ENCODE results near the gene FRYL.

GRCh38 chr4:48752246-48752645 lies 27.8 kb downstream of the FRYL start:
- TF ChIP-seq, protein P1, sequence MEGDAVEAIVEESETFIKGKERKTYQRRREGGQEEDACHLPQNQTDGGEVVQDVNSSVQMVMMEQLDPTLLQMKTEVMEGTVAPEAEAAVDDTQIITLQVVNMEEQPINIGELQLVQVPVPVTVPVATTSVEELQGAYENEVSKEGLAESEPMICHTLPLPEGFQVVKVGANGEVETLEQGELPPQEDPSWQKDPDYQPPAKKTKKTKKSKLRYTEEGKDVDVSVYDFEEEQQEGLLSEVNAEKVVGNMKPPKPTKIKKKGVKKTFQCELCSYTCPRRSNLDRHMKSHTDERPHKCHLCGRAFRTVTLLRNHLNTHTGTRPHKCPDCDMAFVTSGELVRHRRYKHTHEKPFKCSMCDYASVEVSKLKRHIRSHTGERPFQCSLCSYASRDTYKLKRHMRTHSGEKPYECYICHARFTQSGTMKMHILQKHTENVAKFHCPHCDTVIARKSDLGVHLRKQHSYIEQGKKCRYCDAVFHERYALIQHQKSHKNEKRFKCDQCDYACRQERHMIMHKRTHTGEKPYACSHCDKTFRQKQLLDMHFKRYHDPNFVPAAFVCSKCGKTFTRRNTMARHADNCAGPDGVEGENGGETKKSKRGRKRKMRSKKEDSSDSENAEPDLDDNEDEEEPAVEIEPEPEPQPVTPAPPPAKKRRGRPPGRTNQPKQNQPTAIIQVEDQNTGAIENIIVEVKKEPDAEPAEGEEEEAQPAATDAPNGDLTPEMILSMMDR (IDR thresholded peaks at IDR 0.05; ENCODE audit: low read length): no peak
- TF ChIP-seq EZH2 (IDR thresholded peaks at IDR 0.05; ENCODE audit: borderline replicate concordance, low read length): no peak

Measured in OCI-LY1 (cell line).